Uterus (tissue), 2 donors: ENCODE results near the gene PSME3.

Source experiments
- POLR2A ChIP-seq, 2 donors: fragments of 450-650 bp; IDR thresholded peaks; one replicate each; pipeline ENCODE4 v1.6.1; 2016; ENCODE audit warnings: antibody characterized with exemption in 2 of 2, mild to moderate bottlenecking in 1 of 2, moderate library complexity in 1 of 2
- TF ChIP-seq, protein P1 (sequence below), 4 experiments: fragments of 200-600 bp in 2 of 4; fragments of 450-650 bp in 2 of 4; sonication (generic) in 2 of 4; IDR thresholded peaks; one replicate each; pipeline ENCODE4 v1.5.1; 2016 to 2019; ENCODE audit warnings: antibody characterized with exemption in 4 of 4, mild to moderate bottlenecking in 2 of 4, moderate library complexity in 1 of 4

DNA sequence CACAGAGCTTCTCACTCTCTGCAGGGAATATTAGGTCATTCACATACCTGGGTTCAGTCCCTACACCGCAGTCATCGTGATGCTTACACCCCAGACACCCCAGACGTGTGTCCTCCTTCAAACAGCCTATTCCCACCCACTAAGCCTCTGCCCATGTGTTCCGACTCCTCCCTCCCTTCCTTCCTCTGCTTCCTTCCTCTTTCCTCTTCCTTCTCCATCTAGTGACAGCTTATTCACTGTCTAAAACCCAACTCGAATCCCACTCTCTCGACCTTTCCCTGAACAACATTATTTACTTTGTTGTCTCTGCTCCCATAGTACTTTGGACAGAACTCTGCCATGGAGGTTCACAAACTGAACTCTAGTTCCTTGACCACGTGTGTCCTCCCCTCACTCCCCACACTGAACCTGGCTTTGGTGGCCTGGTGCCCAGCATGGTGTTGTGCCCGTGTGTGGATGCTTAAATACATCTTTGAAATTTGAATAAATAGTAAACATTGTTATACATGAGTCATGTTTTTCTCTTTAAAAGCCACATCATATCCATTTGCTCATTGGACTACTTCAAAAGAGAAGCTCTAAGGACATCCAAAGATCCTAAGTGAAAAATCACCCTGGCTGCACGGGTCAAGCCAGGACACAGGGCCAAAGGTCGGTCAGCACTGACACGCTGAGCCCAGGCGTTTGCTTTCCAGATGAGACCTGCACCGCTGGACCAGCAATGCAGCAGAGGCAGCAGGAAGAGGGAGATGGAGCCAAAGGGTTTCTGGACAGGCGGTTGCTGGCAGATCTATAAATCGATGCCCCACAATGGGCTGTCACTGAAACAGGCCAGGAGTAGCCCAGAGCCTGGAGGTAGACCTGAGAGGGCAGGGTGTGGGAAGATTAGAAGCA is 53.3 kb downstream of the PSME3 start:
- TF ChIP-seq POLR2A (IDR thresholded peaks at IDR 0.05), result no peak
- TF ChIP-seq, protein P1, sequence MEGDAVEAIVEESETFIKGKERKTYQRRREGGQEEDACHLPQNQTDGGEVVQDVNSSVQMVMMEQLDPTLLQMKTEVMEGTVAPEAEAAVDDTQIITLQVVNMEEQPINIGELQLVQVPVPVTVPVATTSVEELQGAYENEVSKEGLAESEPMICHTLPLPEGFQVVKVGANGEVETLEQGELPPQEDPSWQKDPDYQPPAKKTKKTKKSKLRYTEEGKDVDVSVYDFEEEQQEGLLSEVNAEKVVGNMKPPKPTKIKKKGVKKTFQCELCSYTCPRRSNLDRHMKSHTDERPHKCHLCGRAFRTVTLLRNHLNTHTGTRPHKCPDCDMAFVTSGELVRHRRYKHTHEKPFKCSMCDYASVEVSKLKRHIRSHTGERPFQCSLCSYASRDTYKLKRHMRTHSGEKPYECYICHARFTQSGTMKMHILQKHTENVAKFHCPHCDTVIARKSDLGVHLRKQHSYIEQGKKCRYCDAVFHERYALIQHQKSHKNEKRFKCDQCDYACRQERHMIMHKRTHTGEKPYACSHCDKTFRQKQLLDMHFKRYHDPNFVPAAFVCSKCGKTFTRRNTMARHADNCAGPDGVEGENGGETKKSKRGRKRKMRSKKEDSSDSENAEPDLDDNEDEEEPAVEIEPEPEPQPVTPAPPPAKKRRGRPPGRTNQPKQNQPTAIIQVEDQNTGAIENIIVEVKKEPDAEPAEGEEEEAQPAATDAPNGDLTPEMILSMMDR (IDR thresholded peaks at IDR 0.05), result no peak
